ENCODE results near the gene ETV3L. TPM values are rescaled to one million over a fixed set of nuclear protein-coding genes. Genes with fewer than 3 reads are reported as not detected.
"Not testable (repeated sequence)": the region's sequence is repeated elsewhere in the genome, so short reads cannot be mapped to it uniquely, and the experiment has no call there.

Gene ETV3L
- total and polyA plus RNA-seq, 5 donors from 2014 or later: not detected

DNA sequence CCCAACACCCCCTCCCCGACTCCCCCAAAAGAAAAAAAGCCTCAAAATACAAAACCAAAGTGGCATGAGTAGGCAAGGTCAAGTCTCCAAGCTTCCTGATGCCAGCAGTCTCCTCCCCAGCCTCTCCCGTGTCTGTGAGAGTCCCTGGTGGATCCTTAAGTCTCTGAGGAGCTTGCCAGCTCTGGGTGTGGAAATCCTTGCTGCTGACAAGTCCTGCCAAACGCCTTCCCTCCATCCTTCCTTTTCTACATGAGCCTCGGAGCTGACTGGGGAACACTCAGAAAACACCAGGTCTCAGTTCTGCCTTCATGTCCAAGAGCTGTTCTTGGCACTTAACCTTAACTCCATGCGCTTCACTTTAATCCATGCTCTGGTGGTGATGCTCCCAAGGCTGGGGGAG lies 3.7 kb upstream of the ETV3L start:
- H3K27me3 Mint-ChIP-seq: peaks cover 24% of the 10 kb centered on the region
- H3K4me3 Mint-ChIP-seq: no peak overlapping the region
- H3K9me3 Mint-ChIP-seq: no peaks in the 10 kb centered on the region
- H3K27me3 ChIP-seq (ENCODE audit: control insufficient read depth, insufficient read depth, low read length): no peaks in the 10 kb centered on the region
- H3K36me3 ChIP-seq (ENCODE audit: control insufficient read depth, insufficient read depth, low read length): no peaks in the 10 kb centered on the region
- no peaks in the 10 kb centered on the region for H3K9me3 ChIP-seq (ENCODE audit: control insufficient read depth in 2 of 2, low read length in 2 of 2)
- H3K4me1 ChIP-seq (ENCODE audit: control insufficient read depth, insufficient read depth, low read length, poor library complexity, severe bottlenecking): no peaks in the 10 kb centered on the region
- H3K27ac Mint-ChIP-seq: no peak overlapping the region
- H3K36me3 Mint-ChIP-seq: no peaks in the 10 kb centered on the region
- H3K27ac ChIP-seq (ENCODE audit: insufficient read depth, low read length, poor library complexity, severe bottlenecking): no peak overlapping the region
- H3K4me3 ChIP-seq (ENCODE audit: low read depth, low read length): no peak overlapping the region
- ATAC-seq (ENCODE audit: low read depth in 2 of 2) (no peak), DNase-seq (no peak)
- no peaks in the 10 kb centered on the region for H3K4me1 Mint-ChIP-seq

DNA sequence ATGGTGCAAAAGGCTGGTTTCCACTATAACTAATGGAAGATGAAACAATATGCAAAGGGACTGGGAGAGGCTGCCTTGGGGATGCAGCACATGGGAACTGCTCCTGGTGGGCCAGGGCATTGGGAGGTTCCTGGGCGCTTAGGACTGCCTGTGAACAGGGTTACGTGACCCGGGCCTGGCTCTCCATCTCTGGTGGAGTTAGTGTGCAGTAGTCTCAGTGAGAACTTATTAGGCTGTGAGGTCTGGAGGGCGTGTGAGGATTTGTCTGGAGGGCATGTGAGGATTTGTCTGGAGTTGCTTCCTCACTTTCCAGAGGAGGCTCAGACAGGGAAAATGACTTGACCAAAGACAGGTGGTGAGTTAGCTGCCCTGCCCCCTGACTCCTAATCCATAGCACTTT lies 1.5 kb upstream of the ETV3L start:
- no peaks in the 10 kb centered on the region for H3K4me1 Mint-ChIP-seq
- no peak for ATAC-seq (ENCODE audit: low read depth in 2 of 2)
- H3K4me3 ChIP-seq (ENCODE audit: low read depth, low read length): no peak overlapping the region
- no peaks in the 10 kb centered on the region for H3K9me3 Mint-ChIP-seq
- no peak overlapping the region for H3K27ac ChIP-seq (ENCODE audit: insufficient read depth, low read length, poor library complexity, severe bottlenecking)
- no peak overlapping the region for H3K4me3 Mint-ChIP-seq
- no peaks in the 10 kb centered on the region for H3K9me3 ChIP-seq (ENCODE audit: control insufficient read depth in 2 of 2, low read length in 2 of 2)
- no peaks in the 10 kb centered on the region for H3K27me3 ChIP-seq (ENCODE audit: control insufficient read depth, insufficient read depth, low read length)
- no peak for DNase-seq
- H3K27ac Mint-ChIP-seq: no peak overlapping the region
- H3K27me3 Mint-ChIP-seq: peaks cover 7% of the 10 kb centered on the region
- no peaks in the 10 kb centered on the region for H3K36me3 ChIP-seq (ENCODE audit: control insufficient read depth, insufficient read depth, low read length)
- no peaks in the 10 kb centered on the region for H3K36me3 Mint-ChIP-seq
- H3K4me1 ChIP-seq (ENCODE audit: control insufficient read depth, insufficient read depth, low read length, poor library complexity, severe bottlenecking): no peaks in the 10 kb centered on the region

DNA sequence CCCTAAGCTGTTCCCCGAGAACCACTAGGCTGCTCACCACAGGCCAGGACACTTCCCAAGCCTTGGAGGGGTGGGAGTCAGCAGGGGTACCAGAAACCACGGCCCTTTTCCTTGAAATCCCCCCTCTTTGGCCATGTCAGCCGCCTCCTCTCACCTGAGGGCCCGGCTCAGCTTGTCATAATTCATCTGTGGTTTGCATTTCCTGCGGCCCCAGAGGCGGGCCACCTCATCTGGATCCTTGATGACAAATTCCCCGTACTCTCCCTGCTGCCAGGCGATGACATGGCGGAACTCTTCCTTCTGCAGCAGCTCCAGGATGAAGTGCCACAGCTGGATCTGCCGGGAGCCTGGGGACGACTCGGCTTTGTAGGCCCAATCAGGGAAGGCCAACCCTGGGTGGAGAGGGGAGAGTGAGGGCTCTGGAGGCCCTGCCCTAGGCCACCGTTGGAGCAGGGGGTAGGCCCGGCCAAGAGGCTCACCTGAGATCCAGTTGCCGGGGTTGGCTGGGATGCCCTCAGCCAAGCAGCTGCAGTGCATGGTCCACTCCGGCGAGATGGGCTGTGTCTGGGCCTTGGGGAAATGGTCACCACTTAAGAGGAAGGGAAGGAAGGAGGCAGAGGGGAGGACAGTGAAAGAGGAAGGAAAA lies 498 bp downstream of the ETV3L start:
- H3K27ac ChIP-seq (ENCODE audit: insufficient read depth, low read length, poor library complexity, severe bottlenecking); H3K4me3 ChIP-seq (ENCODE audit: low read depth, low read length); DNase-seq; ATAC-seq (ENCODE audit: low read depth in 2 of 2); H3K27me3 Mint-ChIP-seq; H3K36me3 Mint-ChIP-seq; H3K4me1 Mint-ChIP-seq; H3K4me3 Mint-ChIP-seq; H3K27me3 ChIP-seq (ENCODE audit: control insufficient read depth, insufficient read depth, low read length); H3K9me3 Mint-ChIP-seq; H3K27ac Mint-ChIP-seq; H3K9me3 ChIP-seq (ENCODE audit: control insufficient read depth in 2 of 2, low read length in 2 of 2); H3K4me1 ChIP-seq (ENCODE audit: control insufficient read depth, insufficient read depth, low read length, poor library complexity, severe bottlenecking); H3K36me3 ChIP-seq (ENCODE audit: control insufficient read depth, insufficient read depth, low read length): not testable (repeated sequence)

DNA sequence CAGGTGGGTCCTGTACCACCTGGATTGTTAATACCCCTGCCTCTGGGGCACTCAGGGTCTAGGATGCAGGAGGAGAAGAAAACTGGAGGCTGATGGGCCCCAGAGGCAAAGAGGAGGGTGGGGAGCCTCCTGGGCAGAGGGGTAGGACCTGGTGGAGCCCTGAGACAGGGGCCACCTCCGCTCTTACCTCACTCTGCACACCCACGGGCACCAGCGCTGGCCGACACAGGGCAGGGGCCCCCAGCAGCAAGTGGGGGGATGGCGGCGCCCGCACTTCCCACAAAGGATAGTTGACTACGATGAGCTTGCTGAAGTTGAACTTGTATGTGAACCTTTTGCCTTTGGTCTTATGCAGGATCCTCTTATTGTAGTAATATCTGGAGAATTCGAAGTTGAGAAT lies 1.1 kb downstream of the ETV3L start:
- H3K4me3 Mint-ChIP-seq: no peak overlapping the region
- DNase-seq (no peak), ATAC-seq (ENCODE audit: low read depth in 2 of 2) (no peak)
- no peaks in the 10 kb centered on the region for H3K9me3 ChIP-seq (ENCODE audit: control insufficient read depth in 2 of 2, low read length in 2 of 2)
- H3K4me3 ChIP-seq (ENCODE audit: low read depth, low read length): no peak overlapping the region
- H3K27ac Mint-ChIP-seq: no peak overlapping the region
- no peaks in the 10 kb centered on the region for H3K36me3 ChIP-seq (ENCODE audit: control insufficient read depth, insufficient read depth, low read length)
- no peaks in the 10 kb centered on the region for H3K36me3 Mint-ChIP-seq
- peaks cover 5% of the 10 kb centered on the region for H3K27me3 Mint-ChIP-seq
- no peaks in the 10 kb centered on the region for H3K4me1 ChIP-seq (ENCODE audit: control insufficient read depth, insufficient read depth, low read length, poor library complexity, severe bottlenecking)
- no peaks in the 10 kb centered on the region for H3K9me3 Mint-ChIP-seq
- H3K4me1 Mint-ChIP-seq: no peaks in the 10 kb centered on the region
- no peak overlapping the region for H3K27ac ChIP-seq (ENCODE audit: insufficient read depth, low read length, poor library complexity, severe bottlenecking)
- H3K27me3 ChIP-seq (ENCODE audit: control insufficient read depth, insufficient read depth, low read length): no peaks in the 10 kb centered on the region

DNA sequence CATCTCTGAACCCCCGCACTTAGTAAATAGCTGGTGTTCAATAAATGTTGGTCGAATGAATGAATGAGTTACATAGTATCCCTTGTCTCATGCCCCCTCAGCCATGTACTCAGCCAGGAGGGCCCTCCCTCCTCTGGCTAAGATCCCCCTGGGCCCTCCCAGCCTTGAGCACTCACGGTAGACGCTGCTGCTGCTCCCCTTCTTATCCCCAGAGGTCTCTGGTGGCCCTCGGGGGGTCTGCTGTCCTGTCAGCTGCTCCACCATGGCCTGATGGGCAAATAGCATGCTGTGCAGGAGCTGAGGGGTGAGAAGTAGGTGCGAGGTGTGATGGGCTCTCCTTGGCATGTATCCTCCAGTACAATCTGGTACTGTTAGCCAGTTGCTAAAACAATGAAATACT lies 1.9 kb downstream of the ETV3L start:
- Histone ChIP-seq H3K4me3 (ENCODE audit: low read depth, low read length) (no peak overlapping the region), H3K27ac (ENCODE audit: insufficient read depth, low read length, poor library complexity, severe bottlenecking) (no peak overlapping the region), H3K9me3 (ENCODE audit: control insufficient read depth in 2 of 2, low read length in 2 of 2) (no peaks in the 10 kb centered on the region), H3K36me3 (ENCODE audit: control insufficient read depth, insufficient read depth, low read length) (no peaks in the 10 kb centered on the region), H3K27me3 (ENCODE audit: control insufficient read depth, insufficient read depth, low read length) (no peaks in the 10 kb centered on the region), H3K4me1 (ENCODE audit: control insufficient read depth, insufficient read depth, low read length, poor library complexity, severe bottlenecking) (no peaks in the 10 kb centered on the region)
- Mint-ChIP-seq H3K36me3 (no peaks in the 10 kb centered on the region), H3K4me3 (no peak overlapping the region), H3K4me1 (no peaks in the 10 kb centered on the region), H3K9me3 (no peaks in the 10 kb centered on the region), H3K27ac (no peak overlapping the region), H3K27me3 (peaks cover 4% of the 10 kb centered on the region)
- no peak for DNase-seq
- no peak for ATAC-seq (ENCODE audit: low read depth in 2 of 2)

DNA sequence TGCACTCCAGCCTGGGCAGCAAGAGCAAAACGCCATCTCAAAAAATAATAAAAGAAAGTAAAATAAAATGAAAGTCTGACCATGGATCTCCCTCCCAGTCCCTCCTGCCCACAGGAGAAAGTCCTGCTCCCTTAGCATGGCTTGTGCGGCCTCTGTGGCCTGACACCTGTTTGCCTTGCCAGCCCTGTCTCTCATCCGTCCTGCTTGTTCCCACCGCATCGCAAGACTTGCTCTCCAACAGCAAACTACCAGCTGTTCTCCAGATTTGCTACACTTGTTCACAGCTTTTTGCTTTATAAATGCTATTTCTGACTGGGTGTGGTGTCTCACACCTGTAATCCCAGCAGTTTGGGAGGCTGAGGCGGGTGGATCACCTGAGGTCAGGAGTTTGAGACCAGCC lies 2.7 kb downstream of the ETV3L start:
- H3K4me1 ChIP-seq (ENCODE audit: control insufficient read depth, insufficient read depth, low read length, poor library complexity, severe bottlenecking): no peaks in the 10 kb centered on the region
- ATAC-seq (ENCODE audit: low read depth in 2 of 2) (no peak), DNase-seq (no peak)
- no peak overlapping the region for H3K27ac ChIP-seq (ENCODE audit: insufficient read depth, low read length, poor library complexity, severe bottlenecking)
- Mint-ChIP-seq H3K27ac (no peak overlapping the region), H3K4me1 (no peaks in the 10 kb centered on the region), H3K27me3 (no peaks in the 10 kb centered on the region), H3K4me3 (no peak overlapping the region), H3K36me3 (no peaks in the 10 kb centered on the region), H3K9me3 (no peaks in the 10 kb centered on the region)
- no peaks in the 10 kb centered on the region for H3K27me3 ChIP-seq (ENCODE audit: control insufficient read depth, insufficient read depth, low read length)
- H3K9me3 ChIP-seq (ENCODE audit: control insufficient read depth in 2 of 2, low read length in 2 of 2): no peaks in the 10 kb centered on the region
- H3K4me3 ChIP-seq (ENCODE audit: low read depth, low read length): no peak overlapping the region
- H3K36me3 ChIP-seq (ENCODE audit: control insufficient read depth, insufficient read depth, low read length): no peaks in the 10 kb centered on the region

DNA sequence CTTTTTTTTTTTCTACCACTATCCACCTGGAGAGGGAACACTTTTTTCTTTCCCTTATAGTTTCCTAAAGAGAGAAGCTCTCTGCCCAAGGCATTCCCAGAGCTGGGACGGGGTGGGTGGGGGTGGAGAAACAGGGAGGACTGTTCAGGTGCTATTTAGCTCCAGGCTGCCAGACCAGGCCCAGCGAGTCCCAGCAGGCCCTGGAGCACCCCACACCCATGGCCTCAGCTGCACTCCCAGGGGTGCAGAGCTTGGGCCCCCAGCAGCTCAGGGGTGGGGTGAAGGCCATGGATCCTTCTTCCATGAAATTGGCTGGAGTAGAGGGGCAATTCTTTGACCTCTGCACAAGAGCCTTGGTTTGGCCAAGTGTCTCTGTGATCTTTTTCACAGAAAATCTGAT lies 4.1 kb downstream of the ETV3L start:
- Mint-ChIP-seq H3K27ac (no peak overlapping the region), H3K9me3 (no peaks in the 10 kb centered on the region), H3K27me3 (no peaks in the 10 kb centered on the region), H3K4me3 (no peak overlapping the region), H3K4me1 (no peaks in the 10 kb centered on the region), H3K36me3 (no peaks in the 10 kb centered on the region)
- Histone ChIP-seq H3K4me1 (ENCODE audit: control insufficient read depth, insufficient read depth, low read length, poor library complexity, severe bottlenecking) (no peaks in the 10 kb centered on the region), H3K27ac (ENCODE audit: insufficient read depth, low read length, poor library complexity, severe bottlenecking) (no peak overlapping the region), H3K27me3 (ENCODE audit: control insufficient read depth, insufficient read depth, low read length) (no peaks in the 10 kb centered on the region), H3K9me3 (ENCODE audit: control insufficient read depth in 2 of 2, low read length in 2 of 2) (no peaks in the 10 kb centered on the region), H3K36me3 (ENCODE audit: control insufficient read depth, insufficient read depth, low read length) (no peaks in the 10 kb centered on the region), H3K4me3 (ENCODE audit: low read depth, low read length) (no peak overlapping the region)
- ATAC-seq (ENCODE audit: low read depth in 2 of 2) (no peak), DNase-seq (no peak)

DNA sequence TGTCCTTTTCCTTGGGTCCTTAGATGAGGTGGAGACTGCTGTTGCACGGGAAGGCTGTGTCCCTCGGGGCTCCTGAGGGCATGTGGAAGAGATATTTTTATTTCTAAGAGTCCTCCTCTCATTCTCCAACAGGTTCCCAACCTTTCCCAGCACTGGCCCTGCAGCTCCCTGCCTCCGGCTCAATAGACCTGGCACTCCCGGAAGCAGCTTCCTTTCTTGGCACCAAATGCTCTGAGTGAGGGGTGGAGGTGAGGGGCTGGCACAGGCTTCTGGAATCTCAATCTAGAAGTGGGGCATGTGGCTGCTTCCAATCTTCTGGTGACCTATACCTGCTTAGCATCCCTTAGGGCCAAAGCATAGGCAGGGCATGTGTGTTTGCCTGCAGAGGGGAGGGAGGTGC lies 4.5 kb downstream of the ETV3L start:
- DNase-seq (no peak), ATAC-seq (ENCODE audit: low read depth in 2 of 2) (no peak)
- Mint-ChIP-seq H3K36me3 (no peaks in the 10 kb centered on the region), H3K4me3 (no peak overlapping the region), H3K9me3 (no peaks in the 10 kb centered on the region), H3K27ac (no peak overlapping the region), H3K4me1 (peaks cover 0 to 3% (median 0%) of the 10 kb centered on the region in 4 donors), H3K27me3 (no peaks in the 10 kb centered on the region)
- Histone ChIP-seq H3K27me3 (ENCODE audit: control insufficient read depth, insufficient read depth, low read length) (no peaks in the 10 kb centered on the region), H3K9me3 (ENCODE audit: control insufficient read depth in 2 of 2, low read length in 2 of 2) (no peaks in the 10 kb centered on the region), H3K27ac (ENCODE audit: insufficient read depth, low read length, poor library complexity, severe bottlenecking) (no peak overlapping the region), H3K4me1 (ENCODE audit: control insufficient read depth, insufficient read depth, low read length, poor library complexity, severe bottlenecking) (no peaks in the 10 kb centered on the region), H3K36me3 (ENCODE audit: control insufficient read depth, insufficient read depth, low read length) (no peaks in the 10 kb centered on the region), H3K4me3 (ENCODE audit: low read depth, low read length) (no peak overlapping the region)

Data from CD4-positive, CD25-positive, alpha-beta regulatory T cell (primary cell).